Measurements from ENCODE around the gene BACH2. TPM values are rescaled to one million over a fixed set of nuclear protein-coding genes. Genes with fewer than 3 reads are reported as not detected.

Gene BACH2
- total and polyA plus RNA-seq, 9 donors = 3.4 to 5.8 (median 4.6) TPM

GRCh38 chr6:90303039-90303438 is 6.4 kb upstream of the BACH2 start:
- Histone ChIP-seq H3K27ac (ENCODE audit: low read length) (no peak overlapping the region), H3K27me3 (ENCODE audit: control insufficient read depth, insufficient read depth, low read length) (peaks cover 9% of the 10 kb centered on the region), H3K4me1 (ENCODE audit: control insufficient read depth, insufficient read depth, low read length) (no peaks in the 10 kb centered on the region), H3K9me3 (replicated peaks; ENCODE audit: control insufficient read depth, low read depth, low read length) (no peaks in the 10 kb centered on the region), H3K4me3 (ENCODE audit: low read length) (no peak overlapping the region), H3K36me3 (ENCODE audit: control insufficient read depth, insufficient read depth, low read length) (no peaks in the 10 kb centered on the region)
- 55% methylated on average over 2 of the region's 2 CpGs for WGBS (ENCODE audit: insufficient coverage)
- no peak for DNase-seq

DNA sequence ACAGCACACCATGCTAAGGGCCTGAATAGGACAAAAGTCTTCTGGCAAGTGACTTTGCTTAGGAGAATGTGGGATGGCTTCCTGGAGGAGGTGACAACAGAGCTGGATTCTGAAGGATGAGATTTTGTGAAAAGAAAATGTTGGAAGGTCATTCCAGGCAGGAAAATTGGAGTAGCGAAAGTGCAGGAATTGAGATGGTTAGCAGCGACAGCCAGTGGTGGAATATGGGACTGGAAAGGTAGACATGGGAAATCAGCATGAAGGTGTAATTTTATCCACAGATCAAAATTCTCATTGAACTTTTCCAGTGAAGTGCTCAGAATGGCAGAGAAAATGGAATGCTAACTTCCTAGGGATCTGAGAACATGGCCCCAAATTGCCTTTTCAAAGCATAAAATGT is 5.7 kb upstream of the BACH2 start:
- Histone ChIP-seq H3K27me3 (ENCODE audit: control insufficient read depth, insufficient read depth, low read length) (peaks cover 9% of the 10 kb centered on the region), H3K4me1 (ENCODE audit: control insufficient read depth, insufficient read depth, low read length) (peaks cover 2% of the 10 kb centered on the region), H3K9me3 (replicated peaks; ENCODE audit: control insufficient read depth, low read depth, low read length) (no peaks in the 10 kb centered on the region), H3K36me3 (ENCODE audit: control insufficient read depth, insufficient read depth, low read length) (no peaks in the 10 kb centered on the region), H3K27ac (ENCODE audit: low read length) (no peak overlapping the region), H3K4me3 (ENCODE audit: low read length) (no peak overlapping the region)
- 100% methylated on average over 1 of the region's 2 CpGs for WGBS (ENCODE audit: insufficient coverage)
- DNase-seq = no peak

- Histone ChIP-seq H3K9me3 (replicated peaks; ENCODE audit: control insufficient read depth, low read depth, low read length) (no peaks in the 10 kb centered on the region), H3K27ac (ENCODE audit: low read length) (no peak overlapping the region), H3K36me3 (ENCODE audit: control insufficient read depth, insufficient read depth, low read length) (no peaks in the 10 kb centered on the region), H3K27me3 (ENCODE audit: control insufficient read depth, insufficient read depth, low read length) (peaks cover 9% of the 10 kb centered on the region), H3K4me1 (ENCODE audit: control insufficient read depth, insufficient read depth, low read length) (peaks cover 5% of the 10 kb centered on the region), H3K4me3 (ENCODE audit: low read length) (no peak overlapping the region)
- no CpG with 5 or more reads among the region's 1 CpG for WGBS (ENCODE audit: insufficient coverage)
- DNase-seq = no peak
These were observed 5.2 kb upstream of the BACH2 start for GRCh38 chr6:90301816-90302215.

DNA sequence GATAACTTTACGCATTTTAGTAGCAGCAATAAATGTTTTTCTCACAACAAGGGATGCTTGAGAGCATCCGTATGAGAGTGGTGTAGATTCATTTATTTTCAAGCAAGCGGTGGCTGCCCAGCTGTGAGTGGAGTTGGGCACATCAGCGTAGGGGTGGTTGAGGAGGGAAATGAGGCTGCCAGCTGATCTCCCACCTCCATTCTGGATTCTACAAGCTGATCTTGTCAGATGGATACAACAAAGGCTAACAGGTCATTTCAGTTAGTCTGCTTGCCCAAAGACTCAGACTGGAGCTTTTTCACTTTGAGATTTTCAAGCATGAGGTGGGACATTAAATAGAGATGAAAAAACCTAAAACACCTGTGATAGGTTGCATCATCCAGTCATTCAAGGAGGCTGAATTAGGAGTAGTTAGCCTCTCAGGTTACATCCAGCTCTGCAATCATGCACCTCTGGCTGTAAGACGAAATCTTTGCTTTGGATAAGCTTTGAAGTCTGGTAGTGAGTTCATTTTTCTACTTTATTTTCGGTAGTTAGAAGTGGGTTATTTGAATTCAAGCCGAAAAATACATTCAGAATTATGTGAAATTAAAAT is 1.9 kb upstream of the BACH2 start:
- no peak overlapping the region for H3K27ac ChIP-seq (ENCODE audit: low read length)
- no peaks in the 10 kb centered on the region for H3K9me3 ChIP-seq (replicated peaks; ENCODE audit: control insufficient read depth, low read depth, low read length)
- peaks cover 7% of the 10 kb centered on the region for H3K27me3 ChIP-seq (ENCODE audit: control insufficient read depth, insufficient read depth, low read length)
- WGBS (ENCODE audit: insufficient coverage) = no CpG with 5 or more reads among the region's 7 CpGs
- H3K4me3 ChIP-seq (ENCODE audit: low read length) = no peak overlapping the region
- H3K36me3 ChIP-seq (ENCODE audit: control insufficient read depth, insufficient read depth, low read length) = no peaks in the 10 kb centered on the region
- DNase-seq = no peak
- peaks cover 8% of the 10 kb centered on the region for H3K4me1 ChIP-seq (ENCODE audit: control insufficient read depth, insufficient read depth, low read length)

GRCh38 chr6:90297867-90298381 is 1.3 kb upstream of the BACH2 start:
- H3K27me3 ChIP-seq (ENCODE audit: control insufficient read depth, insufficient read depth, low read length) = peaks cover 4% of the 10 kb centered on the region
- H3K4me3 ChIP-seq (ENCODE audit: low read length) = no peak overlapping the region
- no peaks in the 10 kb centered on the region for H3K9me3 ChIP-seq (replicated peaks; ENCODE audit: control insufficient read depth, low read depth, low read length)
- no peaks in the 10 kb centered on the region for H3K36me3 ChIP-seq (ENCODE audit: control insufficient read depth, insufficient read depth, low read length)
- DNase-seq = no peak
- 72% methylated on average over 7 of the region's 9 CpGs for WGBS (ENCODE audit: insufficient coverage)
- H3K4me1 ChIP-seq (ENCODE audit: control insufficient read depth, insufficient read depth, low read length) = peaks cover 8% of the 10 kb centered on the region
- no peak overlapping the region for H3K27ac ChIP-seq (ENCODE audit: low read length)

DNA sequence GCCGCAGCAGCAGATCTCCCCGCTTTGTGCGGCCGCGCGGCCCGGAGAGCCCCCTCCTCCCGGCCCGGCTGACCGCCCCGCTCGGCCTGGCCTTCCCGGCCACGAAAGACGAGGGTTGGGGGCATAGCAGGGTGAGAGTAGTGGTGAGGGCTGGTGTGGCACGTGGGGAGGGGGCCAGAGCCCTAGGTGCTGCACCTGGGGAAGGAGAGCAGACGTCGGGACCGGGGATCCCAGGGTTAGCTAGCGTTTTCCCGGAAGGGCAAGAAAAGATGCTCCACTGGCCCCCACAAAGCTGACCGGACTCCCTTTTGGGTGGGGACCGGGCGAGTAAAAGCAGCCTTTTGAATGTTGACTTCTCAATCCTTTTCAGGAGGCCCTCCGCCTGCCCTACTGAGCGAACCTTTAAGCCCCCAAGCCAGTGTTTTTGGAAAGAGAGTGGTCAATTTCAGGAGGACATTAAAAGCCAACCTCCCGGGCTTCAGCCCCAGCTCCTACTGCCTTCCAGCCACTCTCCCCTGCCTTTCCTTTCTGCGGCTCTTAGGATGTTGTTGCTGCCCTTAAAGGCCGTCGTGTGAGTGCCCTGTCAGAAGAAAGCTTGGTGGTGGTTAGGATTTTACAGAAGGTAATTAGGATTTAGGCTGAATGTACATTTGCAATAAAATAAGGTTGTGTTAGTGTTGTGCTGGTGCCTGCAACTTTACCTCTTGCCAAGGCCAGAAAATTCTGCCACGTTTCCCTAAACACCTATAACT is 648 bp upstream of the BACH2 start:
- Histone ChIP-seq H3K9me3 (replicated peaks; ENCODE audit: control insufficient read depth, low read depth, low read length) (no peaks in the 10 kb centered on the region), H3K4me1 (ENCODE audit: control insufficient read depth, insufficient read depth, low read length) (peaks cover 8% of the 10 kb centered on the region), H3K4me3 (ENCODE audit: low read length) (peak overlapping the region; percentile 79), H3K27me3 (ENCODE audit: control insufficient read depth, insufficient read depth, low read length) (peaks cover 4% of the 10 kb centered on the region), H3K27ac (ENCODE audit: low read length) (peak overlapping the region; percentile 81), H3K36me3 (ENCODE audit: control insufficient read depth, insufficient read depth, low read length) (no peaks in the 10 kb centered on the region)
- 4% methylated on average over 17 of the region's 31 CpGs for WGBS (ENCODE audit: insufficient coverage)
- DNase-seq = no peak

DNA sequence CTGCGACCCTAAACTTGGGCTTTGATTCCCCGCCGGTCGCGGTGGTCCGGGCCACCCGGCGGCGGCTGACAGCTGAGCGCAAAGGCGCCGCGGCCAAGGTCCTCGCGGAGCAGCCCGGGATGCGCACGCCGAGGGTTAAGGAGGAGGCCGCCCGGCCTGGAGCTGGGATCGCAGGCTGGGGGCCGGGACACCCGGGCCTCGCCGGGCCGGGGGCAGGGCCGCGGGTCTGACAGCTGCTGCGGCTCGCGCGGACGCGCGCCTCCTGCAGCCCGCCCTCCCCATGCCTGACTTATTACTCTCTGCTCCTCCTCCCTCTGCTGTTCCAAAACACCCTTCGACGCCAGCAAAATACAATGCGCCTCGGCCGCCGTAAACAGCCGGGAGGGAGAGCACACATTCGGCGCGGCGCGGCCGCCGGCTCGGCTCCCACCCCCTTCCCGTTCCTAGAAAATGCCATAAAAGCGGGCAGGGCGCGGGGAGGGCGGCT is 746 bp downstream of the BACH2 start:
- Histone ChIP-seq H3K36me3 (ENCODE audit: control insufficient read depth, insufficient read depth, low read length) (no peaks in the 10 kb centered on the region), H3K27me3 (ENCODE audit: control insufficient read depth, insufficient read depth, low read length) (peaks cover 4% of the 10 kb centered on the region), H3K4me3 (ENCODE audit: low read length) (peak overlapping the region; percentile 79), H3K9me3 (replicated peaks; ENCODE audit: control insufficient read depth, low read depth, low read length) (no peaks in the 10 kb centered on the region), H3K27ac (ENCODE audit: low read length) (peak overlapping the region; percentile 89), H3K4me1 (ENCODE audit: control insufficient read depth, insufficient read depth, low read length) (peaks cover 8% of the 10 kb centered on the region)
- WGBS (ENCODE audit: insufficient coverage) = 0% methylated on average over 48 of the region's 57 CpGs
- DNase-seq = peak; percentile 96

DNA sequence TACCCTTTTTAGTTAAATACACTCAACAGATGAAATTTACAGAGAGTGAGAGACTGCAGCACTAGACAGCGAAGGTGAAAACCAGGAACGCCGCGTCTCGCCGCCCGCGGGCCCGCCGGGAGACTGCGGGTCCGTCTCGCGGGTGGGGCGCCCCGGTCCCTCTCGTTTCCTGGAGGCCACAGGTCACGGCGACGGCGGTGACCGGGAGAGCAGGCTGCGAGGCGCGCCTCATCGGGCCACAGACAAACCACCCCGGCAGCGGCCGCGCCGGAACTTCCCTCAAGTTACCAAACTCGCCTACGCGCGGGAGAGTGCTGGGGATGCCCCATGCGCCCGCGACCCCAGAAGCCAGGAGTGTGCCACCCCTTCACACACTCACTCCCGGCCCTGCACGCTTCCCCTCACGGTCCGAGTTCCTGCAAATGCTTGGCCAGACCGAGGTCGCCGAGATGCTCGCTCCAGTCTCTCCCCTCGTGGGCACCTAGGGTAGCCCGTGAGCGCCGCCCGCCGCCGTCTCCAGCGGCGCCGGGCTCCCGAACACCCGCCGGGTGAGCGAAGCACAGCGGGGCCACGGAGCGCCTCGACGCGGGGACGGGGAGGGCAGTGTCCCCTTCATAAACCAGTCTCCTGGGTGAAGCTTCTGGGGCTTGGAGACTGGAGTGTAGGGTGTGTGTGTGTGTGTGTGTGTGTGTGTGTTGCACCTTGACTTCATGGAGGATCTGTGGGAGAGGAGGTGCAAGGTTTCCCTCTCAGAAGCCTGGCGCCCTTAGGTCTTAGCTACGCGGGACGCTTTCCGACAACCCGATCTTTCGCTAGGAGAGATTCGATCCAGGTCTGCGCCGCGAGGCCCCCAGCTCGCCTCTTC is 1.4 kb downstream of the BACH2 start:
- Histone ChIP-seq H3K27me3 (ENCODE audit: control insufficient read depth, insufficient read depth, low read length) (peaks cover 1% of the 10 kb centered on the region), H3K4me1 (ENCODE audit: control insufficient read depth, insufficient read depth, low read length) (peaks cover 8% of the 10 kb centered on the region), H3K4me3 (ENCODE audit: low read length) (peak overlapping the region; percentile 79), H3K27ac (ENCODE audit: low read length) (peak overlapping the region; percentile 89), H3K9me3 (replicated peaks; ENCODE audit: control insufficient read depth, low read depth, low read length) (no peaks in the 10 kb centered on the region), H3K36me3 (ENCODE audit: control insufficient read depth, insufficient read depth, low read length) (no peaks in the 10 kb centered on the region)
- DNase-seq = peak; percentile 74
- WGBS (ENCODE audit: insufficient coverage) = under 1% methylated on average over 79 of the region's 79 CpGs

DNA sequence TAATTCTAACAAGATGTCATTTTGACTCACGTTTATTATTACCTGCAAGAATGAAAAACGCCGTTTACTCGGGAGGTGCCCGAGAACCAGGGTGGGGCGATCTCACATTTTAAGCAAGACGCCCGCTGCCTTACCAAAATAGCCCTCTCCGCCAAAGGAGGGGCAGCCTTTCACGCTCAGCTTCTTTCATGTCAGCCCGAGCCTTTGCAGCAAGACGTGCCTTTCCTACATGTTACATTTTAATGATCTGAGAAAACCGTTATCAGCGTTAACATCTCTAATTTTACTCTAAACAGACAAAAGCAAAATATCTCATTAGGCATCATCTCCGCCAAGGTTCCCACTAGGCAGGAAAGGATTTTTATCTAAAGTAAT is 2.0 kb downstream of the BACH2 start:
- H3K27ac ChIP-seq (ENCODE audit: low read length) = peak overlapping the region; percentile 4
- WGBS (ENCODE audit: insufficient coverage) = 39% methylated on average over 12 of the region's 15 CpGs
- H3K4me3 ChIP-seq (ENCODE audit: low read length) = peak overlapping the region; percentile 79
- peak; percentile 47 for DNase-seq
- H3K27me3 ChIP-seq (ENCODE audit: control insufficient read depth, insufficient read depth, low read length) = no peaks in the 10 kb centered on the region
- peaks cover 8% of the 10 kb centered on the region for H3K4me1 ChIP-seq (ENCODE audit: control insufficient read depth, insufficient read depth, low read length)
- no peaks in the 10 kb centered on the region for H3K36me3 ChIP-seq (ENCODE audit: control insufficient read depth, insufficient read depth, low read length)
- no peaks in the 10 kb centered on the region for H3K9me3 ChIP-seq (replicated peaks; ENCODE audit: control insufficient read depth, low read depth, low read length)

Measured in muscle of leg (tissue), 11 donors.